HG02938 (cell line): ENCODE data around the gene FBXO45.
A peak's percentile ranks its signal among the peaks of the same experiment; 100 is the strongest.
"Not testable (repeated sequence)": the region's sequence is repeated elsewhere in the genome, so short reads cannot be mapped to it uniquely, and the experiment has no call there.

ENCODE experiments used
- ATAC-seq: cut with Tn5 transposase; IDR thresholded peaks from one replicate; pipeline ENCODE4 v1.9.1; 2021; ENCODE audit warnings: mild to moderate bottlenecking, moderate library complexity; ENCODE audit not compliant: unreplicated experiment

The FBXO45 gene

DNA sequence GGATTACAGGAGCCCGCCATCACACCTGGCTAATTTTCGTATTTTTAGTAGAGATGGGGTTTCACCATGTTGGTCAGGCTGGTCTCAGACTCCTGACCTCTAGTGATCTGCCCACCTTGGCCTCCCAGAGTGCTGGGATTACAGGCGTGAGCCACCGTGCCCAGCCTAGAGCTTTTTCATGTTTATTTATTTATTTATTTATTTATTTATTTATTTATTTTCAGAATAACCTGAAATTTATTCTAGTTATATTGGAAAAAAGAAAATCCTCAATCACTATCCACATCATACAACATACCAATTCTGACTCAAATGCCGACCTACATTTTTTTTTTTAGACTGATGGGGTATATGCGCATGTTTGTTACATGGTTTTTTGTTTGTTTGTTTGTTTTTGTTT is 46.8 kb downstream of the FBXO45 start:
- not testable (repeated sequence) for ATAC-seq

DNA sequence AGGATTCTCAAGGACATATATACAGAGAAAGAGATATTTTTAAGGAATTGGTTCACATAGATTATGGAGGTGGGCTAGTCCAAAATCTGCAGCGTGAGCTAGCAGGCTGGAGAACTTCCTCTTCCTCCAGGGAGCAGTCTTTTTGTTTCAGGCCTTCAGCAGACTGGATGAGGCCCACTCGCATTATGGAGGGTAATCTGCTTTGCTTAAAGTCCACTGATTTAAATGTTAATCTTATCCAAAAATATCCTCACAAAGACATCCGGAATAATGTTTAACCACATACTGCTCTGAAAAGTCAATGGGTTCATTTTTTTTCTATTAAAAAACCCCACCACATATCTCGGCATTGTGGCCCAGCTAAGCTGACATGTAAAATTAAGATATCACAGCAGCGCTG is 48.8 kb downstream of the FBXO45 start:
- ATAC-seq, result no peak

- ATAC-seq, result no peak
Measured at GRCh38 chr3:196619223-196619622, 50.8 kb downstream of the FBXO45 start.

DNA sequence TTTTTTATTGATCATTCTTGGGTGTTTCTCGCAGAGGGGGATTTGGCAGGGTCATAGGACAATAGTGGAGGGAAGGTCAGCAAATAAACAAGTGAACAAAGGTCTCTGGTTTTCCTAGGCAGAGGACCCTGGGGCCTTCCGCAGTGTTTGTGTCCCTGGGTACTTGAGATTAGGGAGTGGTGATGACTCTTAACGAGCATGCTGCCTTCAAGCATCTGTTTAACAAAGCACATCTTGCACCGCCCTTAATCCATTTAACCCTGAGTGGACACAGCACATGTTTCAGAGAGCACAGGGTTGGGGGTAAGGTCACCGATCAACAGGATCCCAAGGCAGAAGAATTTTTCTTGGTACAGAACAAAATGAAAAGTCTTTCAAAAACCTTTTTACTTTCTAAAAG is 51.2 kb downstream of the FBXO45 start:
- ATAC-seq, result not testable (repeated sequence)

DNA sequence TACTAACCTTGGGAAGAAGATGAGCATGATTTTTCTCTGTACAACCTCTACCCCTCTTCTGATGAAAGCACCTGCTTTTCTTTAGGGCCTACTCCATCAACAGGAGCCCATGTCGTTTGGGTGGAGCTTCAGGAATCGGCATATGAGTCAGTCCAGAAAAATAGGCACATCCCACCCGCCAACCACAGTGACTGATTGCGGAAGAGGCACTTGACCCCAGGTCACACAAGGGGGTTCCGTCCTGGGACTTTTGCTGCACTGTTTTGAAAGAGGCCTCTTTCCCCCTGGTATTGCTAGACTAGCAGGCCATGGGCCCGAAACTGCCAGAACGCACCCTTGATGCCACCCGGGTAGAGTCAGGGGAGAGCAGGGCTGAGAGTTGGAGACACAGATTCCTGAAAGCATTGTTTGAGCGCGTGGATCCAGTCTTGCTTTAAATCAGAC is 51.7 kb downstream of the FBXO45 start:
- no peak for ATAC-seq

GRCh38 chr3:196620684-196621083 is 52.2 kb downstream of the FBXO45 start:
- no peak for ATAC-seq

DNA sequence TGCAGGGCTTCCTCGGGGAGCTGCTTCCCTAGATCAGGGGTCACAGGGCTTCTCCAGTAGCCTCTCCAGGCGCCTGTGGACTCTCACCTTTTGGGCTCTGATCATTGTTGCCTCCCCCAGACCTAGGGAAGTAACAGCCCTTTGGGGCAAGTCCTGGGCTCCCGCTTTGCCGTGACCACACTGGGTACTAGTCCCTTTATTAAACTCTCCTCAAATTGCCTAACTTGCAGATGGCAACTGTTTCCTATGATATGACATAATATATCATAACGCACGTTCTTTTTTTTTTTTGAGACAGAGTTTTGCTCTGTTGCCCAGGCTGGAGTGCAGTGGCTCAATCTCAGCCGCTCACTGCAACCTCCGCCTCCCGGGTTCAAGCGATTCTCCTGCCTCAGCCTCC is 53.2 kb downstream of the FBXO45 start:
- no peak for ATAC-seq

DNA sequence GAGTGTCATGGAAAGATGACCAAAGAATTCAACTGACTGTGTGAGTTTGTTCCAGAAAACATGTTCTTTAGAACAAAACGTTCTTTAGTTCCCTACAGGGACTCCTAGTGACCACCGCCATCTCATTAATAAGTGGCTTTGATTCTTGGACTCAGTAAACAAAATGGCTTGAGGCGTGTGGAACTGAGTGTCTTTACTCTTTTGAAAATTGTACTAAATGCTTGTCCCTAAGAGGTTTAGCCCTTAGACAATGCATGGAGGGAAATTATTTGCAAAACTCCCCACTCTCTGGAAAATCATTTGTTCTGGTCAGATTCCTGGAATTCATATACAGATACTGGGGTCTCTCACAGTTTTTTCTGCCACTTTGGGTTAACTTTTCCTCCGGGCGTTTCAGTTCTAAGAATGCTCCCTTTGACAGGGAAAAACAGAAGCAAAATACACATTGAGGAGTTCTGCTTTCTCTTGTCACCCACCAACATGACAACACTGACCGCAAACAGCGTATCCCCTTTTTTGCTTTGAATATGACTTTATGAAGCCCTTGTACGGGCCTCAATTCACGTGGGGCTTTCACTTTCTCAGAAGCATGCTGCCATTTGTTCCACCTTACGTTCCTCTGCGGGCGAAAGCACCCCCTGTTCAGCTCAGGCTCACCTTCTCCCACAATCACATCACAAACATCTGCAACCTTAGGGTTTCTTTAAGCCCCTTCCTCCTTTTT is 55.8 kb downstream of the FBXO45 start:
- ATAC-seq, result no peak

- ATAC-seq, result no peak
Measured at GRCh38 chr3:196624907-196625306, 56.4 kb downstream of the FBXO45 start.

GRCh38 chr3:196625331-196625730 is 56.9 kb downstream of the FBXO45 start:
- ATAC-seq, result no peak

GRCh38 chr3:196627918-196628231 is 59.4 kb downstream of the FBXO45 start:
- ATAC-seq, result no peak

GRCh38 chr3:196629228-196629627 is 60.8 kb downstream of the FBXO45 start:
- no peak for ATAC-seq

GRCh38 chr3:196631682-196632045 is 63.2 kb downstream of the FBXO45 start:
- no peak for ATAC-seq

DNA sequence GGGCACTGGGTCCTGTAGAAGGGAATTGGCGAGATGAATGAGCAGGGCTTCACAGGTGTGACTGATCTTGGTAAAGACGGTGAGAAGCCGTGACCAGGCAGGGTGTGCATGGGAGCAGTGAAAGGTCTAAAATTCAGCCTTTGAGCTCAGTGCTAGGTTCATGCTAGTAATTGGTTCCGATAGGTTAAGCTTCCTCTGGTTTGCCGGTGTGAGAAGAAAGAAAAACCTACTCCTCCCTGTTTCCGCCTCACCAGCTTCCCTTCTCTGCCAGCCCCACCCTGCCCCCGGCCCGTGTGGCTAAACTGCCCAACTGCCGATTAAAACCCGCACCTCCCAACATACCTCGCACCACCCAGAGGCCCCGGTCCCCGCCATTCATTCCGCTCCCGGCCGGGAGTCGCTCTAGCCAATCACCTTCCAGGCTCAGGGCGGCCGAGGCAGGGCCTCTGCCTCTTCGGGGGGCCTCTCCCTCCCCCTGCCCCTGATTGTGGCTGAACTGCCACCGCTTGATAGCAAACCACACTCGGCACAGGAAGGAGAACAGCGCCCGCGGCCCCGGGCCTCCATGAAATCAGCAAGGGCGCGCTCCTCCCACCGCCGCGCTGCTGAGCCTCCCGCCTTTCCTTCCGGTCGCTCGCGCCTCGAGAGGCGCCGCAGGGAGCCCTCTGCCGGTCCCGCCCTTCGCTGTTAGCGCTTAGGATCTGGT is 63.7 kb downstream of the FBXO45 start:
- ATAC-seq, result peak; percentile 66

DNA sequence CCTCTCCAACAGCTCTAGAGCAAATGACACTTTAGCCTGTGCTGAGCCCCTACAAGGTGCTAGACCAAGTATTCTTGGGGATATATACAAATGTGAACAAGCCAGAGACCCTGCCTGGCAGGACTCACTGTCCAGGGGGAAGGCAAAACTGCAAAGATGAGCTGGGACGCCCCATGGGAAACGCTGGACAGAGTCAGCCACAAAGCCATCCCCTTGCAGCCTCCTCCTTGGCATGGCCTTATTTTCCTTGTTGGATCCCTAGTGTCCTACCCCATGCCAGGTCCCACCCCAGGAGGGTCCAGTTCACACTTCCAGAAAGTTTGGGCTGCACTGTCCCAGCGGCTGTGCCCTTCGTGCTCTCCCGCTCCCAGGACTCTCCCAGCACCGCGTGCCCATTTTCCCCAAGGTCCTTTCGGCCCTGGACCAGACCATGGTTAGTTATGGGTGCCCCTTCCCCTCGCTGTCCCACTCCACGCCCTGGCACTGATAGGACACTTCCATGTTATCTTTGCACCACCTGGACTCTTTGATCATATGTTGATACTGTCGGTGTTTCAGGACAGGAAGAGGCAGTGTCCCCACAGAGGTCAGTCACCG is 65.2 kb downstream of the FBXO45 start:
- ATAC-seq, result no peak

DNA sequence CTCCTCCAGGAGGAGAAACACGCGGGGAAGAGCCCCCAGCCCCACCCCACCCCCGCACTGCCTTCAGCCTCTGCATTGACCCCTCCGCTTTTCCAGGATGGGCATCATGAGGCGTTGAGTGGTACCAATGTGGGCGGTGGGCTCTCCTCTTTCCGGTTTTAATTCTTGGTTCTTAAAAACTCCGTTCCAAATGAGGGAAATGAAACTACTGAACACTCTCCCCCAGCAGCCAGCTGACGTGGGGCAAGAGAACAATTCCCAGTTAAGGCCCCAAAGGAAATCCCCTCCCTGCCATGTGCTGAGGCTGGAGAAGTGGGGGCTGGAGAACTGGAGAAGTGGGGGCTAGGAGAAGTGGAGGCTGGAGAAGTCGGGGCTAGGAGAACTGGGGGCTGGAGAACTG is 65.8 kb downstream of the FBXO45 start:
- no peak for ATAC-seq

DNA sequence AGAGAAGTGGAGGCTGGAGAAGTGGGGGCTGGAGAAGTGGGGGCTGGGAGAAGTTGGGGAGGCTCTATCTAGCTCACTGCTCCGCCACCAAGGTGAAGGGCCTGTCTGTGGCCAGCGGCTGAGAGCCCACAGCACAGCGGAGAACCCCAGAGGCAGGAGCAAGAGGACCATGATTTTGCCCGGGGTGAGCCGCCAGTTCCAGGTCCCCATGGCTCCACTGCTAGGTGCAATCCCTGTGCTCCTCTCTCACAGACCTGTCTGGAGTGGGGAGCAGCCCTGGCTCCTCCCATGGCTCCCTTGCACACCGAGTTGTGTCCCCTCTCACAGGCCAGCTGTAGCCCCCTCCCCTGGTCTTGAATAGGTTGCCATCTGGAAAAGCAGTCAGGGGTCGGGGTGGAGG is 66.4 kb downstream of the FBXO45 start:
- no peak for ATAC-seq

DNA sequence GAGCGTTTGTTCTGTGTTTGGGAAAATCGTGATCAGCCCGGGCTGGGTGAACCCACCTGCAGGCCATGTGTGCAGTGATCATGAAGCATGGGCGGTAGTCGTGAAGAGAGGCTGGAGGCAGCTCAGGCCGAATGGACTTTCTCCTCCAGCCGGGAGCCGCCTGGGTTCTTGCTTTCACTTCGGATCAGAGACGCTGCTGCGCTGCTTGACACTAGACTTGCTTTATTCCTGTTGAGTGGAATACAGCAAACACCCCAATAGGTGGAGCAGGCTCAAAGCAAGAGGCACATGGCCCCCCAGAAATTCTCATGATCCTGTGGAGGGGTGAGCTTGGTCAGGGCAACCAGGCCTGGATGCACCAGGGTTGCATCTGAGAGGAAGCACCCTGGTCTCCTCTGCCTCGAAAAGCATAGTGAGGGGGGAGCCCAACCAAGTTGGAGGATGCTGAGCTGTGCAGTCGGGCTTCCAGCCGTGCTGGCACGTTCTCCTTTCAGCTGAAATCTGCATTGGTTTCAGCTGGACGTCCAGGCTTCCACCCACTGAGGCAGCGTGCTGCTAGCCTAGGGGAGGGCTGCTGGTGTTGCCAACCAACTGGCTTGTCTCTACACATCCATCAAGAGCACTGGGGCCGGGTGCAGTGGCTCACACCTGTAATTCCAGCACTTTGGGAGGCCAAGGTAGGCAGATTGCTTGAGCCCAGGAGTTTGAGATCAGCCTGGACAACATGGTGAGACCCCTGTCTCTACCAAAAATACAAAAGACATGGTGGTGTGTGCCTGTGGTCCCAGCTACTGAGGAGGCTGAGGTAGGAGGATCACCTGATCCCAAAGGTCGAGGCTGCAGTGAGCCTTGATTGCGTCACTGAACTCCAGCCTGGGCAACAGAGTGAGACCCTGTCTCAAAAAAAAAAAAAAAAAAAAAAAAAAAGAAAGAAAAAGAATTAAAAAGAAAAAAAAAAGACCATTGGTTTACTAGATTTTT is 68.2 kb downstream of the FBXO45 start:
- no peak for ATAC-seq

- not testable (repeated sequence) for ATAC-seq
Measured at GRCh38 chr3:196637941-196638340, 69.5 kb downstream of the FBXO45 start.
